H1 (cell line): ENCODE measurements around the gene CAPN11. TPM values are rescaled to one million over a fixed set of nuclear protein-coding genes. Genes with fewer than 3 reads are reported as not detected.

Experiments
- BACH1 ChIP-seq: IDR thresholded peaks from 2 replicates; pipeline ENCODE4 v1.6.1; 2012; ENCODE audit warnings: low read length, improper control_type of control experiment
- CBX5 ChIP-seq: fragments of 300-800, 300-1000 bp; sonication (generic); IDR thresholded peaks from 2 replicates; pipeline ENCODE4 v1.7.1; 2016; ENCODE audit warnings: antibody characterized with exemption, low read length, low read depth
- CHD1 ChIP-seq: IDR thresholded peaks from 2 replicates; pipeline ENCODE4 v1.6.1; 2012; ENCODE audit warnings: low read depth, low read length, improper control_type of control experiment
- EP300 ChIP-seq, 2 experiments: IDR thresholded peaks; 1 replicate in 1 of 2; 2 replicates in 1 of 2; pipeline ENCODE4 v1.6.1; 2011 to 2012; ENCODE audit warnings: low read depth in 2 of 2, low read length in 2 of 2, mild to moderate bottlenecking in 2 of 2, borderline replicate concordance in 1 of 2, inconsistent platforms in 1 of 2, moderate library complexity in 1 of 2
- JUN ChIP-seq: IDR thresholded peaks from 2 replicates; pipeline ENCODE4 v1.6.1; 2011; ENCODE audit warnings: low read depth, mild to moderate bottlenecking, improper control_type of control experiment, low read length
- KDM1A ChIP-seq: fragments of 200-600, 300-600 bp; sonication (generic); IDR thresholded peaks from 2 replicates; pipeline ENCODE4 v1.7.1; 2016; ENCODE audit warnings: mild to moderate bottlenecking, low read length, borderline replicate concordance
- RNF2 ChIP-seq: fragments of 200-900, 300-1000 bp; sonication (generic); IDR thresholded peaks from 2 replicates; pipeline ENCODE4 v1.7.1; 2016; ENCODE audit warnings: borderline replicate concordance, low read depth, mild to moderate bottlenecking, antibody characterized with exemption, low read length; ENCODE audit not compliant: poor library complexity, severe bottlenecking; ENCODE audit errors: missing control alignments
- SRF ChIP-seq: IDR thresholded peaks from 2 replicates; pipeline ENCODE4 v1.6.1; 2011; ENCODE audit warnings: mild to moderate bottlenecking, low read depth, low read length, moderate library complexity
- TAF1 ChIP-seq: IDR thresholded peaks from 2 replicates; pipeline ENCODE4 v1.6.1; 2011; ENCODE audit warnings: mild to moderate bottlenecking, low read depth, low read length
- USF2 ChIP-seq: IDR thresholded peaks from 2 replicates; pipeline ENCODE4 v1.6.1; 2011; ENCODE audit warnings: low read length, improper control_type of control experiment
- polyA plus RNA-seq, 7 experiments: library from polyadenylated mRNA; depleted of rRNA in 3 of 7; stranded (reverse) in 5 of 7; unstranded in 2 of 7; fragments of >200 nt in 5 of 7; fragments of 200-250 nt in 2 of 7; gene quantifications; 1 replicate in 5 of 7; 2 replicates in 1 of 7; 4 replicates in 1 of 7; pipeline versions ENCODE4 v1.2.1 to v1.2.3, GENCODE V29; 2011 to 2013; ENCODE audit warnings: missing spikeins in 2 of 7, mixed read lengths in 2 of 7
- total RNA-seq: library from RNA; stranded (reverse); fragmentation: NEBNext Ultra II Directional; extraction: Animal tissue kit (Norgen Biotek cat#: 25700); gene quantifications from 2 replicates; pipeline ENCODE4 v1.2.1, GENCODE V29; 2021

Gene CAPN11
- total and polyA plus RNA-seq, 2 of the 8 experiments (the other 6 are each of a cell fraction or from before 2014, with no cell fraction given) = 0.95 to 0.97 TPM

- TF ChIP-seq KDM1A (no peak), CBX5 (no peak), TAF1 (peak; percentile 66), BACH1 (no peak), SRF (no peak), CHD1 (no peak), RNF2 (no peak), EP300 (IDR thresholded peaks at IDR 0.05; ENCODE audit: borderline replicate concordance in 1 of 2, low read depth in 2 of 2, low read length in 2 of 2) (no peak), USF2 (peak; percentile 50), JUN (no peak)
Measured at GRCh38 chr6:44223319-44224028, 64.9 kb downstream of the CAPN11 start, which contains the start of gene SLC29A1 (continued).
